Hepatocyte (in vitro differentiated cells): ENCODE data around the gene TINAG. TPM values are rescaled to one million over a fixed set of nuclear protein-coding genes. Genes with fewer than 3 reads are reported as not detected.

Source experiments
- DNase-seq: peaks from one replicate; pipeline ENCODE4 v3.0.0-alpha.2; 2016; ENCODE audit warnings: low spot score
- H2AFZ ChIP-seq: fragments of 200-600 bp; sonication (generic); 2 replicates; pipeline ENCODE4 v1.6.0; 2016; ENCODE audit warnings: antibody characterized with exemption, mild to moderate bottlenecking
- H3K27ac ChIP-seq: fragments of 200-600 bp; sonication (generic); 2 replicates; pipeline ENCODE4 v1.5.1; 2016; ENCODE audit warnings: mild to moderate bottlenecking
- H3K27me3 ChIP-seq: fragments of 200-600 bp; sonication (generic); 2 replicates; pipeline ENCODE4 v1.6.1; 2016
- H3K36me3 ChIP-seq: fragments of 200-600 bp; sonication (generic); replicated peaks from 2 replicates; pipeline ENCODE4 v1.5.1; 2016; ENCODE audit warnings: low read depth; ENCODE audit not compliant: insufficient read depth
- H3K4me1 ChIP-seq: fragments of 200-600 bp; sonication (generic); 2 replicates; pipeline ENCODE4 v1.5.1; 2016; ENCODE audit warnings: mild to moderate bottlenecking, moderate library complexity; ENCODE audit not compliant: insufficient read depth
- H3K4me2 ChIP-seq: fragments of 200-600 bp; sonication (generic); 2 replicates; pipeline ENCODE4 v1.6.0; 2016
- H3K4me3 ChIP-seq: fragments of 200-600 bp; sonication (generic); 2 replicates; pipeline ENCODE4 v1.5.1; 2016; ENCODE audit warnings: mild to moderate bottlenecking
- H3K79me2 ChIP-seq: fragments of 200-600 bp; sonication (generic); 2 replicates; pipeline ENCODE4 v1.6.0; 2017; ENCODE audit warnings: mild to moderate bottlenecking
- H3K9me2 ChIP-seq: fragments of 200-600 bp; sonication (generic); replicated peaks from 2 replicates; pipeline ENCODE4 v1.6.0; 2017; ENCODE audit warnings: mild to moderate bottlenecking; ENCODE audit not compliant: insufficient read depth
- H3K9me3 ChIP-seq: fragments of 200-600 bp; sonication (generic); 2 replicates; pipeline ENCODE4 v1.5.1; 2016; ENCODE audit warnings: low read depth, mild to moderate bottlenecking
- H4K20me1 ChIP-seq: fragments of 200-600 bp; sonication (generic); 2 replicates; pipeline ENCODE4 v1.6.0; 2016; ENCODE audit warnings: mild to moderate bottlenecking; ENCODE audit not compliant: insufficient read depth, poor library complexity, severe bottlenecking
- EZH2 ChIP-seq: fragments of 200-600 bp; sonication (generic); IDR thresholded peaks from 2 replicates; pipeline ENCODE4 v1.6.1; 2016; ENCODE audit warnings: antibody characterized with exemption, mild to moderate bottlenecking, borderline replicate concordance
- EZH2phosphoT487 ChIP-seq: fragments of 200-600 bp; sonication (generic); IDR thresholded peaks from one replicate; pipeline ENCODE4 v1.6.1; 2018; ENCODE audit warnings: antibody characterized with exemption, mild to moderate bottlenecking, low read depth, moderate library complexity; ENCODE audit not compliant: unreplicated experiment, severe bottlenecking
- WGBS: methylation state at CpG from one replicate; pipeline ENCODE4 v1.1.6; 2016; ENCODE audit warnings: low lambda C conversion rate; ENCODE audit errors: missing lambda C conversion rate; 5-methylcytosine and 5-hydroxymethylcytosine counted together
- polyA plus RNA-seq: library from polyadenylated mRNA; unstranded; fragments of >200 nt; fragmentation: Nextera tagmentation; extraction: Ambion mirVana; gene quantifications from 2 replicates; pipeline ENCODE4 v1.2.1, GENCODE V29; 2016
- total RNA-seq: library from RNA; depleted of rRNA; stranded (reverse); fragments of >200 nt; gene quantifications from 2 replicates; pipeline ENCODE4 v1.2.3, GENCODE V29; 2014
- TF ChIP-seq, protein P1 (sequence below): fragments of 200-600 bp; sonication (generic); IDR thresholded peaks from 2 replicates; pipeline ENCODE4 v1.5.1; 2016; ENCODE audit warnings: antibody characterized with exemption, mild to moderate bottlenecking; ENCODE audit not compliant: poor library complexity

The TINAG gene
- total and polyA plus RNA-seq, 2 experiments from 2014 or later: 0.76 to 1.1 TPM

DNA sequence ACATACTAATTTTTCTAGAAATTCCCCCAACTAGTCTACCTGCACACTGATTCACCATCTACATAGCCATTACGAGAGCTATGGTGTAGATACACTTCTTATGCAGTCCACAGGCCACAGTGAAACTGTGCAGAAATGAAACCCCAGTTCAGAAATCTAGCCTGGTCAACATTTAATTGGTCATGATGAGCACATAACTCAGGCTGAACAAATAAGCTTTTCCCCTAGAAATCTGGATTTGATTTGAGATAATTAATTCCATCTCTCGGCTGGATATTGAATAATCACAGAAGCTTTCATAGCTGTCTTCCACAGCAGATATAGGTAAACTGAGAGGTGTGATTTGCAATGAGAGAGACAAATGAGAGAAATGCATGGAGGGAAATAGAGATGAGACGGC lies 22.6 kb upstream of the TINAG start:
- no peak overlapping the region for H3K4me2 ChIP-seq

DNA sequence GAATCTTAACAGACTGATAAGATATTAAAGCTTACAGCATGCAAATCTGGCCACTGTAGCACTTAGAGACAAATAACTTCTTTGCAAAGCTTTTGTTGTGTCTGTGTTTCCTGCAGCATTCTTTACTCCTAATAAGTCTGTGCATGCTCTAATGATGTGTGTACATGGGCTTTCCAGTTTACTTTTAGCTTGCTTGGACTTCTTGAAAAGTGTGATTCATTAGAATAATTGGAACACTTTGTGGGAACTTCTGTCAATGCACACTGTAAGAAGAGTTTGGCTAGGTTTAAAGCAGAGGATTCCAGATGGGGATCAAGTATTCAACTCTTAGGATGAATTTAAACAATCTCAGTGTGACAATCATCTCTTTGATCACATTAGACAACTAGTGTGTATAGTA lies 22.1 kb upstream of the TINAG start:
- no peak for TF ChIP-seq EZH2phosphoT487
- TF ChIP-seq, protein P1, sequence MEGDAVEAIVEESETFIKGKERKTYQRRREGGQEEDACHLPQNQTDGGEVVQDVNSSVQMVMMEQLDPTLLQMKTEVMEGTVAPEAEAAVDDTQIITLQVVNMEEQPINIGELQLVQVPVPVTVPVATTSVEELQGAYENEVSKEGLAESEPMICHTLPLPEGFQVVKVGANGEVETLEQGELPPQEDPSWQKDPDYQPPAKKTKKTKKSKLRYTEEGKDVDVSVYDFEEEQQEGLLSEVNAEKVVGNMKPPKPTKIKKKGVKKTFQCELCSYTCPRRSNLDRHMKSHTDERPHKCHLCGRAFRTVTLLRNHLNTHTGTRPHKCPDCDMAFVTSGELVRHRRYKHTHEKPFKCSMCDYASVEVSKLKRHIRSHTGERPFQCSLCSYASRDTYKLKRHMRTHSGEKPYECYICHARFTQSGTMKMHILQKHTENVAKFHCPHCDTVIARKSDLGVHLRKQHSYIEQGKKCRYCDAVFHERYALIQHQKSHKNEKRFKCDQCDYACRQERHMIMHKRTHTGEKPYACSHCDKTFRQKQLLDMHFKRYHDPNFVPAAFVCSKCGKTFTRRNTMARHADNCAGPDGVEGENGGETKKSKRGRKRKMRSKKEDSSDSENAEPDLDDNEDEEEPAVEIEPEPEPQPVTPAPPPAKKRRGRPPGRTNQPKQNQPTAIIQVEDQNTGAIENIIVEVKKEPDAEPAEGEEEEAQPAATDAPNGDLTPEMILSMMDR: no peak
- TF ChIP-seq EZH2: no peak
- Histone ChIP-seq H3K4me1 (peaks cover 6% of the 10 kb centered on the region), H3K27ac (no peak overlapping the region), H3K9me3 (no peaks in the 10 kb centered on the region), H3K9me2 (no peaks in the 10 kb centered on the region), H3K36me3 (no peaks in the 10 kb centered on the region), H3K27me3 (no peaks in the 10 kb centered on the region), H2AFZ (no peak overlapping the region), H4K20me1 (no peaks in the 10 kb centered on the region), H3K4me3 (no peak overlapping the region), H3K4me2 (no peak overlapping the region), H3K79me2 (no peaks in the 10 kb centered on the region)
- no peak for DNase-seq

More for the DNA sequence above, 22.6 kb upstream of the TINAG start:
- Histone ChIP-seq H3K4me3 (no peak overlapping the region), H3K36me3 (no peaks in the 10 kb centered on the region), H3K27ac (no peak overlapping the region), H4K20me1 (no peaks in the 10 kb centered on the region), H3K4me1 (peaks cover 6% of the 10 kb centered on the region), H3K9me3 (no peaks in the 10 kb centered on the region), H2AFZ (no peak overlapping the region), H3K9me2 (no peaks in the 10 kb centered on the region), H3K79me2 (no peaks in the 10 kb centered on the region), H3K27me3 (no peaks in the 10 kb centered on the region)
- no peak for DNase-seq
- 75% methylated on average over 3 of the region's 3 CpGs for WGBS
- TF ChIP-seq, protein P1: no peak
- TF ChIP-seq EZH2phosphoT487 (no peak), EZH2 (no peak)

DNA sequence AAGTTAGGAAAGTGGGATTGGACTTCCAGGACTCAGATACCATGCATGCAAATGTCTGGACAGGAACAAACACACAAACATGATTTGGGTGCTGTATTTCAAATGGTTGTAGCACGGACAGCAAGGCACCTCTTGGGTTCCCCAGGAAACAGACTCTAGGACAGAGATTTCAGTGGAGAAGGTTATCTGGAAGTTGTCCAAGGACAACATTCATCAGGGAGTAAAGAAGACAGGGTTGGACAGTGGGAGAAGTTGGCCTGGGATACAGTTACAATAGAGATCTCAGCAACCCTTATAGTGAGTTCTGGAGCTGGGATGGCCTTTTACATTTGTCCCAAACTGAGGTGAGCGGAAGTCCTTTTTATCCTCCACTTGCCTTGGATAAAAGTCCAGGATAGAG lies 19.8 kb upstream of the TINAG start:
- H3K4me3 ChIP-seq: no peak overlapping the region
- no peaks in the 10 kb centered on the region for H3K36me3 ChIP-seq
- no peak overlapping the region for H2AFZ ChIP-seq
- no peaks in the 10 kb centered on the region for H3K9me2 ChIP-seq
- no peak overlapping the region for H3K27ac ChIP-seq
- no peaks in the 10 kb centered on the region for H3K27me3 ChIP-seq
- H3K4me2 ChIP-seq: no peak overlapping the region
- H4K20me1 ChIP-seq: no peaks in the 10 kb centered on the region
- no peaks in the 10 kb centered on the region for H3K9me3 ChIP-seq
- DNase-seq: no peak
- H3K4me1 ChIP-seq: peaks cover 6% of the 10 kb centered on the region
- H3K79me2 ChIP-seq: no peaks in the 10 kb centered on the region
- TF ChIP-seq, protein P1: no peak
- TF ChIP-seq EZH2phosphoT487 (no peak), EZH2 (no peak)
- WGBS: 100% methylated on average over 2 of the region's 2 CpGs

DNA sequence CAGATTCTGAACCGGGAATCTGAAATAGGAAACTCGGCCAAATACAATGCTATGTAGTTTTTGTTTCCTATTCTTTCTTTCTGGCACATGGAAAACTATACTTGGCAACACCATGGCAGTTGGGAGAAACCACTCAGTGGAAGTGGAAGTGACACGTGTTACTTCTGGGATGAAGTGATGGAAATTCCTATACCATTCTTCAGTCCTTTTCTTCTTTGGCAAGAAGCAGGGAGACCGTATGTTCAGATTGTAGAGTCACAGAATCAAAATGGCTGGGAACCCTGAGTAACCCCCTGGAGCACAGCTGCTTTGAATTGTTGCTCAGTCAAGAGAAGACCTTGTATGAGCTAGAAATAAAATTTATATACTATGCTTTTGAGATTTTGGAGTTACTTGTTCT lies 18.8 kb upstream of the TINAG start:
- Histone ChIP-seq H3K27ac (no peak overlapping the region), H4K20me1 (no peaks in the 10 kb centered on the region), H3K4me1 (peaks cover 5% of the 10 kb centered on the region), H3K4me3 (no peak overlapping the region), H3K36me3 (no peaks in the 10 kb centered on the region), H3K4me2 (no peak overlapping the region), H2AFZ (no peak overlapping the region), H3K9me2 (no peaks in the 10 kb centered on the region), H3K9me3 (no peaks in the 10 kb centered on the region), H3K79me2 (no peaks in the 10 kb centered on the region), H3K27me3 (no peaks in the 10 kb centered on the region)
- TF ChIP-seq EZH2: no peak
- no peak for TF ChIP-seq EZH2phosphoT487
- 86% methylated on average over 4 of the region's 4 CpGs for WGBS
- no peak for DNase-seq
